ENCODE data around the gene PSMC5.

GRCh38 chr17:63850401-63850800 lies 23.2 kb downstream of the PSMC5 start:
- no peak for TF ChIP-seq CTCF (conservative IDR thresholded peaks at IDR 0.05; ENCODE audit: low read depth in 2 of 2)
- no peak for TF ChIP-seq EZH2 (IDR thresholded peaks at IDR 0.05; ENCODE audit: low read depth, unreplicated experiment)
- TF ChIP-seq ETS1 (IDR thresholded peaks at IDR 0.05) = no peak
- no peak for TF ChIP-seq EZH2phosphoT487 (IDR thresholded peaks at IDR 0.05; ENCODE audit: unreplicated experiment)
- no peak for TF ChIP-seq POLR2AphosphoS5 (IDR thresholded peaks at IDR 0.05; ENCODE audit: low read depth)
- TF ChIP-seq REST (IDR thresholded peaks at IDR 0.05; ENCODE audit: unreplicated experiment) = no peak
